ENCODE data around the gene AATK. TPM values are rescaled to one million over a fixed set of nuclear protein-coding genes. Genes with fewer than 3 reads are reported as not detected.

The AATK gene
- total and polyA plus RNA-seq, 9 of the 15 experiments (the other 6 are each of a cell fraction or from before 2014, with no cell fraction given), result 0.11 to 0.55 (median 0.38) TPM; not detected in 5

DNA sequence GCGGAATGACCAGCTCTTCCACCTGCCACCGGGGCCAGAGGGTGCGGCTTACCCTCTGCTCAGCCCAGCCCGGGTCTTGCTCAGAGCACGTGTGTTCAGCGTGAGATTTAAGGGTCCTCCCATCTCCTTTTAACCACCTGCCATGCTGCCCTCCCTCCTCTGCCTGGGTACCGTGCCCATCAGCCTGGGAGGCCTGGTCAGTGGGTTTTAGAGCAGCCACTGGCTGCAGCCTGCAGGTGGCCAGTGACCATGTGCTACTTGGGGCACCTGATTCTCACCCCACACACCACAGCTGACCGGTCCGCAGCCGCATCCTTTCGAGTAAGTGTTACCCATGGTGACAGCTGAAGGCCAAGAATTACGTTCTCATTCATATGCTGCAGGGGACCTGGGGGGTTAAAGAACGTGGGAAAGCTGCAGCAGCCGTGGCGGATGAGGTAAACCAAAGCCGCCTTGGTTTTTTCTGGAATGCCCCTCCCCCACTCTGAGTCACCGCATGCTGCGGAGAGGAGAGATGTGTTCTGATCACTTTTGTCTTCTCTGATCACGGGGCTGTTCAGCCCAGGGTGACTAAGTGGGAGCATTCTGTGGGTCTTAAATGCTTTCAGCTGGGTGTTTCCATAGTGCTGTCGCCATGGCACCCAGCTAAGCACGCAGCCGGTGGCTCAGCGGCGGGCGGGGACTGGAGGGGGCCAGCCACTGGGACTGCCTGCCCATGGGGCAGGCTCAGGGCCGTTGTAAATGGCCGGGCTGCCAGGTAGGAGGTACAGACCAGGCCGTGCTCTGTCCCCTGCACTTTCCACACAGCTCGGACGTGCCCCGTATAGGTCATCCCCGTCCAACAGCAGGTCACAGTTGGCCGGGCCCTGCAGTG is 71.3 kb downstream of the AATK start (continued):
- TF ChIP-seq SMARCE1 (IDR thresholded peaks at IDR 0.05), result peak; percentile 91
- TF ChIP-seq, protein P1, sequence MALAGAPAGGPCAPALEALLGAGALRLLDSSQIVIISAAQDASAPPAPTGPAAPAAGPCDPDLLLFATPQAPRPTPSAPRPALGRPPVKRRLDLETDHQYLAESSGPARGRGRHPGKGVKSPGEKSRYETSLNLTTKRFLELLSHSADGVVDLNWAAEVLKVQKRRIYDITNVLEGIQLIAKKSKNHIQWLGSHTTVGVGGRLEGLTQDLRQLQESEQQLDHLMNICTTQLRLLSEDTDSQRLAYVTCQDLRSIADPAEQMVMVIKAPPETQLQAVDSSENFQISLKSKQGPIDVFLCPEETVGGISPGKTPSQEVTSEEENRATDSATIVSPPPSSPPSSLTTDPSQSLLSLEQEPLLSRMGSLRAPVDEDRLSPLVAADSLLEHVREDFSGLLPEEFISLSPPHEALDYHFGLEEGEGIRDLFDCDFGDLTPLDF (CRISPR knock-in tag; IDR thresholded peaks at IDR 0.05), result 0 out of 2 replicates have a peak, but pooled peaks have one; percentile 12
- TF ChIP-seq PML (IDR thresholded peaks at IDR 0.05; ENCODE audit: low read length), result 0 out of 2 replicates have a peak, but pooled peaks have one; percentile 26
- TF ChIP-seq MEF2D (tag; conservative IDR thresholded peaks at IDR 0.05; ENCODE audit: low read depth), result 0 out of 2 replicates have a peak, but pooled peaks have one; percentile 51
- TF ChIP-seq, protein P2, sequence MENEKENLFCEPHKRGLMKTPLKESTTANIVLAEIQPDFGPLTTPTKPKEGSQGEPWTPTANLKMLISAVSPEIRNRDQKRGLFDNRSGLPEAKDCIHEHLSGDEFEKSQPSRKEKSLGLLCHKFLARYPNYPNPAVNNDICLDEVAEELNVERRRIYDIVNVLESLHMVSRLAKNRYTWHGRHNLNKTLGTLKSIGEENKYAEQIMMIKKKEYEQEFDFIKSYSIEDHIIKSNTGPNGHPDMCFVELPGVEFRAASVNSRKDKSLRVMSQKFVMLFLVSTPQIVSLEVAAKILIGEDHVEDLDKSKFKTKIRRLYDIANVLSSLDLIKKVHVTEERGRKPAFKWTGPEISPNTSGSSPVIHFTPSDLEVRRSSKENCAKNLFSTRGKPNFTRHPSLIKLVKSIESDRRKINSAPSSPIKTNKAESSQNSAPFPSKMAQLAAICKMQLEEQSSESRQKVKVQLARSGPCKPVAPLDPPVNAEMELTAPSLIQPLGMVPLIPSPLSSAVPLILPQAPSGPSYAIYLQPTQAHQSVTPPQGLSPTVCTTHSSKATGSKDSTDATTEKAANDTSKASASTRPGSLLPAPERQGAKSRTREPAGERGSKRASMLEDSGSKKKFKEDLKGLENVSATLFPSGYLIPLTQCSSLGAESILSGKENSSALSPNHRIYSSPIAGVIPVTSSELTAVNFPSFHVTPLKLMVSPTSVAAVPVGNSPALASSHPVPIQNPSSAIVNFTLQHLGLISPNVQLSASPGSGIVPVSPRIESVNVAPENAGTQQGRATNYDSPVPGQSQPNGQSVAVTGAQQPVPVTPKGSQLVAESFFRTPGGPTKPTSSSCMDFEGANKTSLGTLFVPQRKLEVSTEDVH (IDR thresholded peaks at IDR 0.05; ENCODE audit: low read depth, partially characterized antibody), result peak; percentile 17
- TF ChIP-seq, protein P3, sequence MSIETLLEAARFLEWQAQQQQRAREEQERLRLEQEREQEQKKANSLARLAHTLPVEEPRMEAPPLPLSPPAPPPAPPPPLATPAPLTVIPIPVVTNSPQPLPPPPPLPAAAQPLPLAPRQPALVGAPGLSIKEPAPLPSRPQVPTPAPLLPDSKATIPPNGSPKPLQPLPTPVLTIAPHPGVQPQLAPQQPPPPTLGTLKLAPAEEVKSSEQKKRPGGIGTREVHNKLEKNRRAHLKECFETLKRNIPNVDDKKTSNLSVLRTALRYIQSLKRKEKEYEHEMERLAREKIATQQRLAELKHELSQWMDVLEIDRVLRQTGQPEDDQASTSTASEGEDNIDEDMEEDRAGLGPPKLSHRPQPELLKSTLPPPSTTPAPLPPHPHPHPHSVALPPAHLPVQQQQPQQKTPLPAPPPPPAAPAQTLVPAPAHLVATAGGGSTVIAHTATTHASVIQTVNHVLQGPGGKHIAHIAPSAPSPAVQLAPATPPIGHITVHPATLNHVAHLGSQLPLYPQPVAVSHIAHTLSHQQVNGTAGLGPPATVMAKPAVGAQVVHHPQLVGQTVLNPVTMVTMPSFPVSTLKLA (conservative IDR thresholded peaks at IDR 0.05), result peak; percentile 82 to 90
- TF ChIP-seq LCOR (CRISPR knock-in tag; IDR thresholded peaks at IDR 0.05), result 0 out of 2 replicates have a peak, but pooled peaks have one; percentile 41
- TF ChIP-seq, protein P4, sequence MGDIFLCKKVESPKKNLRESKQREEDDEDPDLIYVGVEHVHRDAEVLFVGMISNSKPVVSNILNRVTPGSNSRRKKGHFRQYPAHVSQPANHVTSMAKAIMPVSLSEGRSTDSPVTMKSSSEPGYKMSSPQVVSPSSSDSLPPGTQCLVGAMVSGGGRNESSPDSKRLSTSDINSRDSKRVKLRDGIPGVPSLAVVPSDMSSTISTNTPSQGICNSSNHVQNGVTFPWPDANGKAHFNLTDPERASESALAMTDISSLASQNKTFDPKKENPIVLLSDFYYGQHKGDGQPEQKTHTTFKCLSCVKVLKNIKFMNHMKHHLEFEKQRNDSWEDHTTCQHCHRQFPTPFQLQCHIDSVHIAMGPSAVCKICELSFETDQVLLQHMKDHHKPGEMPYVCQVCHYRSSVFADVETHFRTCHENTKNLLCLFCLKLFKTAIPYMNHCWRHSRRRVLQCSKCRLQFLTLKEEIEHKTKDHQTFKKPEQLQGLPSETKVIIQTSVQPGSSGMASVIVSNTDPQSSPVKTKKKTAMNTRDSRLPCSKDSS (IDR thresholded peaks at IDR 0.05; ENCODE audit: low read depth, partially characterized antibody), result no peak
- TF ChIP-seq POLR2G (IDR thresholded peaks at IDR 0.05; ENCODE audit: low read depth, low read length), result peak; percentile 41; the same call in 1 of the 2 replicates
- TF ChIP-seq CXXC5 (CRISPR knock-in tag; IDR thresholded peaks at IDR 0.05), result peak; percentile 85
- no peak for TF ChIP-seq MCM5 (IDR thresholded peaks at IDR 0.05; ENCODE audit: low read depth)
- TF ChIP-seq CBFA2T3 (IDR thresholded peaks at IDR 0.05), result peak; percentile 76
- peak; percentile 66; the same call in 1 of the 2 replicates for TF ChIP-seq ETV5 (CRISPR knock-in tag; IDR thresholded peaks at IDR 0.05; ENCODE audit: low read depth)
- TF ChIP-seq EZH2 (IDR thresholded peaks at IDR 0.05; ENCODE audit: borderline replicate concordance, low read depth, low read length), result no peak
- TF ChIP-seq, protein P5, sequence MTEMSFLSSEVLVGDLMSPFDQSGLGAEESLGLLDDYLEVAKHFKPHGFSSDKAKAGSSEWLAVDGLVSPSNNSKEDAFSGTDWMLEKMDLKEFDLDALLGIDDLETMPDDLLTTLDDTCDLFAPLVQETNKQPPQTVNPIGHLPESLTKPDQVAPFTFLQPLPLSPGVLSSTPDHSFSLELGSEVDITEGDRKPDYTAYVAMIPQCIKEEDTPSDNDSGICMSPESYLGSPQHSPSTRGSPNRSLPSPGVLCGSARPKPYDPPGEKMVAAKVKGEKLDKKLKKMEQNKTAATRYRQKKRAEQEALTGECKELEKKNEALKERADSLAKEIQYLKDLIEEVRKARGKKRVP (CRISPR knock-in tag; IDR thresholded peaks at IDR 0.05), result 0 out of 2 replicates have a peak, but pooled peaks have one; percentile 29
- no peak for TF ChIP-seq ZNF583 (CRISPR knock-in tag; IDR thresholded peaks at IDR 0.05)
- TF ChIP-seq DACH1 (IDR thresholded peaks at IDR 0.05; ENCODE audit: partially characterized antibody), result peak; percentile 93
- peak; percentile 95 for TF ChIP-seq LEF1 (IDR thresholded peaks at IDR 0.05)
- peak; percentile 34; the same call in 1 of the 2 replicates for TF ChIP-seq SP1 (CRISPR knock-in tag; IDR thresholded peaks at IDR 0.05)
